Measurements from ENCODE around the gene GALNT12.

GRCh38 chr9:98838155-98838867 is 30.8 kb downstream of the GALNT12 start:
- TF ChIP-seq EZH2phosphoT487 (IDR thresholded peaks at IDR 0.05; ENCODE audit: borderline replicate concordance, low read length), result no peak
- TF ChIP-seq CTCF (conservative IDR thresholded peaks at IDR 0.05; ENCODE audit: low read depth, low read length), result no peak
- TF ChIP-seq EZH2 (IDR thresholded peaks at IDR 0.05; ENCODE audit: low read length, unreplicated experiment), result no peak
